ENCODE results near the gene DPP10.

DNA sequence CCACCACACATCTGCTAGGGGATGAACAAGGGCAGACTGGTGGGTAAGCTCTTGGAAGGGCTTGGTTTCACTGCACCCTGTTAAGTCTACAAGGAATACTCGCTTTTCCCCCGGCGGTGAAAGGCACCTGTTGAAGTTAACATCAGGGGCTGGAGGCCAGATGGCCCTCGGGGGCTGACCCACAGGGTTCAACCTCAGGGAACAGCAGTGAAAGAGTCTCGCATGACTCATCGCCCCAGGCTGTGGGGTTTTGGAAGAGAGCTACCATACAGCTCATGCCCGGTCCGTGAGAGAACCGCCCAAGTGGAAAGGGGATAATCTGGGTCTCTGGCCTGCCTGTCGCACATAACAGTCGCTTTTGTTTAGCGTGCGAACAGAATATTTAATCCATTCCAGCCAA, 748.0 kb downstream of the DPP10 start:
- TF ChIP-seq, protein P1, sequence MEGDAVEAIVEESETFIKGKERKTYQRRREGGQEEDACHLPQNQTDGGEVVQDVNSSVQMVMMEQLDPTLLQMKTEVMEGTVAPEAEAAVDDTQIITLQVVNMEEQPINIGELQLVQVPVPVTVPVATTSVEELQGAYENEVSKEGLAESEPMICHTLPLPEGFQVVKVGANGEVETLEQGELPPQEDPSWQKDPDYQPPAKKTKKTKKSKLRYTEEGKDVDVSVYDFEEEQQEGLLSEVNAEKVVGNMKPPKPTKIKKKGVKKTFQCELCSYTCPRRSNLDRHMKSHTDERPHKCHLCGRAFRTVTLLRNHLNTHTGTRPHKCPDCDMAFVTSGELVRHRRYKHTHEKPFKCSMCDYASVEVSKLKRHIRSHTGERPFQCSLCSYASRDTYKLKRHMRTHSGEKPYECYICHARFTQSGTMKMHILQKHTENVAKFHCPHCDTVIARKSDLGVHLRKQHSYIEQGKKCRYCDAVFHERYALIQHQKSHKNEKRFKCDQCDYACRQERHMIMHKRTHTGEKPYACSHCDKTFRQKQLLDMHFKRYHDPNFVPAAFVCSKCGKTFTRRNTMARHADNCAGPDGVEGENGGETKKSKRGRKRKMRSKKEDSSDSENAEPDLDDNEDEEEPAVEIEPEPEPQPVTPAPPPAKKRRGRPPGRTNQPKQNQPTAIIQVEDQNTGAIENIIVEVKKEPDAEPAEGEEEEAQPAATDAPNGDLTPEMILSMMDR (IDR thresholded peaks at IDR 0.05; ENCODE audit: insufficient read depth, low read depth, low read length), result no peak
- TF ChIP-seq EZH2 (IDR thresholded peaks at IDR 0.05; ENCODE audit: insufficient read depth, low read length), result no peak
